Coronary artery (tissue), 2 donors: ENCODE results near the gene TAS2R14.

Source experiments
- DNase-seq: peaks from one replicate; pipeline ENCODE4 v3.0.0-alpha.2; 2017; ENCODE audit warnings: low spot score
- H3K27ac ChIP-seq, 2 donors: fragments of 200-600 bp; sonication (generic); one replicate each; pipeline ENCODE4 v1.5.1; 2016 to 2019
- H3K4me3 ChIP-seq: fragments of 200-600 bp; sonication (generic); 2 replicates; pipeline ENCODE4 v1.5.1; 2016; ENCODE audit warnings: mild to moderate bottlenecking, moderate library complexity
- TF ChIP-seq, protein P1 (sequence below): fragments of 200-600 bp; sonication (generic); IDR thresholded peaks from one replicate; pipeline ENCODE4 v1.5.1; 2019; ENCODE audit warnings: antibody characterized with exemption

TAS2R14 gene

GRCh38 chr12:10939163-10939562 lies at the start of gene TAS2R14:
TSS of gene TAS2R14 (minus strand) at chr12:10939263. CDS start at chr12:10939207, 56 bp downstream.
- no peak for DNase-seq
- H3K4me3 ChIP-seq, result no peak within 1 kb of the TSS
- TF ChIP-seq, protein P1, sequence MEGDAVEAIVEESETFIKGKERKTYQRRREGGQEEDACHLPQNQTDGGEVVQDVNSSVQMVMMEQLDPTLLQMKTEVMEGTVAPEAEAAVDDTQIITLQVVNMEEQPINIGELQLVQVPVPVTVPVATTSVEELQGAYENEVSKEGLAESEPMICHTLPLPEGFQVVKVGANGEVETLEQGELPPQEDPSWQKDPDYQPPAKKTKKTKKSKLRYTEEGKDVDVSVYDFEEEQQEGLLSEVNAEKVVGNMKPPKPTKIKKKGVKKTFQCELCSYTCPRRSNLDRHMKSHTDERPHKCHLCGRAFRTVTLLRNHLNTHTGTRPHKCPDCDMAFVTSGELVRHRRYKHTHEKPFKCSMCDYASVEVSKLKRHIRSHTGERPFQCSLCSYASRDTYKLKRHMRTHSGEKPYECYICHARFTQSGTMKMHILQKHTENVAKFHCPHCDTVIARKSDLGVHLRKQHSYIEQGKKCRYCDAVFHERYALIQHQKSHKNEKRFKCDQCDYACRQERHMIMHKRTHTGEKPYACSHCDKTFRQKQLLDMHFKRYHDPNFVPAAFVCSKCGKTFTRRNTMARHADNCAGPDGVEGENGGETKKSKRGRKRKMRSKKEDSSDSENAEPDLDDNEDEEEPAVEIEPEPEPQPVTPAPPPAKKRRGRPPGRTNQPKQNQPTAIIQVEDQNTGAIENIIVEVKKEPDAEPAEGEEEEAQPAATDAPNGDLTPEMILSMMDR, result no peak
- H3K27ac ChIP-seq, result no peak within 1 kb of the TSS

DNA sequence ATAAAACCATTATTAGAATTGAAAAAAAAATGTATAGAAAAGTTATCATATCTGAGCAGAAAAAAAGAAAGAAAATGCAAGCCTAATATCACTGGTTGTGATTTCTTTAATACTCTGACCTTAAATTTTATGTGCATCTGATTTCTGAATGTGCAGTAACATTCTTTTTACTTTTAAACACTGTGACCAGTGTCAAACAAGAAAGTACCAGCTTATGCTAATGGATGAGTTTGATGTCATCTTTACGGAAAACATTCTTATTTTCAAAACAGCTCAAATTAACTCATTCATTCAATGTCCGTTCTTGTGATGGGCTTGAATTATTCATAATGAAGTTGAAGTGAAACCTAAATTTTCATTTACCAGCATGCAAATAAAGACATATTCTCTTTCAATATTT lies 47.7 kb upstream of the TAS2R14 start, which contains the start of gene TAS2R50:
TSS of gene TAS2R50 (minus strand) at position 101 of the 400 bp plus-strand sequence. CDS start at position 49, 52 bp downstream.
- H3K4me3 ChIP-seq, result no peak within 1 kb of the TSS
- H3K27ac ChIP-seq, result no peak within 1 kb of the TSS
- TF ChIP-seq, protein P1, result no peak
- no peak for DNase-seq

- no peak for DNase-seq
- H3K4me3 ChIP-seq, result no peak overlapping the region
- H3K27ac ChIP-seq, result no peak overlapping the region
- TF ChIP-seq, protein P1, result no peak
Measured at GRCh38 chr12:10982244-10982643, 43.2 kb upstream of the TAS2R14 start.

- Histone ChIP-seq H3K4me3 (no peak overlapping the region), H3K27ac (no peak overlapping the region)
- TF ChIP-seq, protein P1, result no peak
- no peak for DNase-seq
Measured at GRCh38 chr12:10974965-10975364, 35.9 kb upstream of the TAS2R14 start.

GRCh38 chr12:10968765-10969456 lies 29.8 kb upstream of the TAS2R14 start:
- H3K27ac ChIP-seq, result peak overlapping the region in 1 of 2 donors; percentile 57
- H3K4me3 ChIP-seq, result peak overlapping the region; percentile 26
- peak; percentile 73 for DNase-seq
- TF ChIP-seq, protein P1, result no peak

DNA sequence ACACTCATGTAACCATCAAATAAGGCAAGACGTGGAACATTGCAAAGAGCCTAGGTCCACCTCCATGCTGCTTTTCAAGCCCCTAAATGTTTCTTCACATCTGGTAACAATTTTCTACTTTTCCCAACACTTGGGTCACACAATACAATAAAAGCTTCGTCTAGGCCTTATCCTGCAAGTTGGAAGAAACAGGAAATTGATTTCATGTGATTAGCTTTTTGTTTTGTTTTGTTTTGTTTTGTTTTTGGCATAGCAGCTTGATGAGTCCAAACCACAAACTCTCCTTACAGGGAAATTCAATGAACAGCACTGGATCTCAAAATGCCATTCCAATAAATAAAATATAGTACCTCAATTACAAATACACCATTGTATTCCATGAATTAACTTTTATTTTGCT lies 28.3 kb upstream of the TAS2R14 start:
- TF ChIP-seq, protein P1, result no peak

DNA sequence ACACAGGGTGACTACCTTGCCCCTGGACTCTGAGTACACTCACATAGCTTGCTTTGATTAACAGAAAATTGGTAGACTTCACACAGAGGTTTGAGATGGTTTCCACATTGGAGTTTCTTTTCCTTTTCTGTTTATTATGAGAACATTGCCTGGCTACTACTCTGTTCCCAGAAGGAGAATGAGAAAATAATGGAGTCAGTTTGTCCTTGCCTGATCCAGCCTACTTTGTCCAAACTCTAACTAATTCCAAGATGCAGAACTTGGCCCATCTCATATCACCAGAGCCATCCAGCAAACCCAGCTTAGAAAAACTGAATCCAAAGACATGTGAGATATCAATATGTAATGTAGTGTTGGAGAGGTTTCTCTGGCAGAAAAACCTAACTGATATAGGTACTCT lies 27.3 kb upstream of the TAS2R14 start:
- Histone ChIP-seq H3K27ac (no peak overlapping the region), H3K4me3 (no peak overlapping the region)
- no peak for DNase-seq
- TF ChIP-seq, protein P1, result no peak

More for the DNA sequence above, 28.3 kb upstream of the TAS2R14 start:
- Histone ChIP-seq H3K27ac (no peak overlapping the region), H3K4me3 (no peak overlapping the region)
- no peak for DNase-seq
